IPS DF 6.9 (cell line): ENCODE results near the gene SELENOT.

Experiments used
- DNase-seq: peaks from one replicate; pipeline ENCODE4 v3.0.0-alpha.2; 2013; ENCODE audit warnings: low read depth, low spot score
- H3K27ac ChIP-seq: one replicate; pipeline ENCODE4 v1.5.1; 2013; ENCODE audit warnings: low read length, control low read depth
- H3K27me3 ChIP-seq: 2 replicates; pipeline ENCODE4 v1.6.1; 2013; ENCODE audit warnings: mild to moderate bottlenecking, low read length; ENCODE audit not compliant: control insufficient read depth, insufficient read depth
- H3K36me3 ChIP-seq: 2 replicates; pipeline ENCODE4 v1.6.1; 2013; ENCODE audit warnings: low read length; ENCODE audit not compliant: control insufficient read depth, insufficient read depth
- H3K4me1 ChIP-seq: 2 replicates; pipeline ENCODE4 v1.6.1; 2013; ENCODE audit warnings: low read length; ENCODE audit not compliant: control insufficient read depth, insufficient read depth
- H3K4me3 ChIP-seq: 2 replicates; pipeline ENCODE4 v1.5.1; 2013; ENCODE audit warnings: mild to moderate bottlenecking, low read length
- H3K9me3 ChIP-seq: 2 replicates; pipeline ENCODE4 v1.6.1; 2013; ENCODE audit warnings: low read length, inconsistent platforms; ENCODE audit not compliant: control insufficient read depth, insufficient read depth
- WGBS: extraction: QIAGEN DNeasy Blood & Tissue Kit; methylation state at CpG from one replicate; pipeline ENCODE4 v1.1.7; 2013; ENCODE audit warnings: mixed read lengths, missing lambda C conversion rate; ENCODE audit not compliant: insufficient read length, insufficient coverage; 5-methylcytosine and 5-hydroxymethylcytosine counted together

Gene SELENOT

DNA sequence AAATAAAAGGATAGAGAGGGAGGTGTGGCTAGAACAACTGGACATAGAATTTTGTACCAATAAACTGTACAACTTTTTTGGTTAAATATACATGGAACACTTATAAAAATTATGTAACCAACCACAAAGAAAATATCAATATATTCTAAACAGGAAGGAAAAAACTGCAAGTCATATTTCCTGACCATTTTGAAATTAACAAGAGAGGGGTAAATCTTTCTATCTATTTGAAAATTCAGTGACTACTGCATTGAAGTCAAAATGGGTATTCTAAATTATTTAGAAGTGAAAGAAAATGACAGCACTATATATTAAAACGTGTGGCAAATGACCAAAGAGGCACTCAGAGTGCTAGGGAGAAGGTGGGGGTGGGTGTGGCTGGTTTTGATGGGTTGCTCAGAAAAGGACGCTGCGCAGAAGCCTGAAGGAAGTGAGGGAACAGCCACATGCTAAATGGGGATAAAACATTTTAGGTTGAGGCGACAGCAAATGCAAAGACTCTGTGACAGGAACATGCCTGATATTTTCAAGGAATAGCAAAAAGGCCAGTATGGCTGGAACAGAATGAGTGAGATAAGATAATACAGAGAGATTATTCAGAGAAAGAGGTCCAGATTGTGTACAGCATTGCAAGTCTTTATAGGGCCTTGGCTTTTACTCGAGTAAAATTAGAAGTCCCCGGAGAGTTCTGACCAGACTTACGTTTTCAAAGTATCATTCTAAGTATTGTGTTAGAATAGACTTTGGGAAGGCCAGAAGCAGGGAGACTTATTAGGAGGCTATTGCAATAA is 59.5 kb downstream of the SELENOT start:
- Histone ChIP-seq H3K36me3 (no peaks in the 10 kb centered on the region), H3K9me3 (no peaks in the 10 kb centered on the region), H3K27ac (no peak overlapping the region), H3K4me3 (no peak overlapping the region), H3K4me1 (no peaks in the 10 kb centered on the region), H3K27me3 (no peaks in the 10 kb centered on the region)
- WGBS, result no CpG with 5 or more reads among the region's 7 CpGs
- DNase-seq, result no peak

DNA sequence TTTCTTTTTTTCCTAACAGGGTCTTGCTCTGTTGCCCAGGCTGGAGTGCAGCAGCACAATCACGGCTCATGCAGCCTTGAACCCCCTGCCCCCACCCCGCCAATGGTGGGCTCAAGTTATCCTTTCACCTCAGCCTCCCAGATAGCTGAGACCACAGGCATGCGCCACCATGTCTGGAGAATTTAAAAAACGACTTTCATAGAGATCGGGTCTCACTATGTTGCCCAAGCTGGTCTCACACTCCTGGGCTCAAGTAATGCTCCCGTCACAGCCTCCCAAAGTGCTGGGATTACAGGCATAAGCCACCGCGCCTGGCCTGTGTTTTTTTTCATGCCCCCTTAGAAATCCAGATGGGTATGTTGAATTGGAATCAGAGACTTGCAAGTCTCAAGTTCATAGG is 60.3 kb downstream of the SELENOT start:
- H3K27me3 ChIP-seq, result no peaks in the 10 kb centered on the region
- H3K36me3 ChIP-seq, result no peaks in the 10 kb centered on the region
- no peak overlapping the region for H3K27ac ChIP-seq
- WGBS, result no CpG with 5 or more reads among the region's 8 CpGs
- H3K4me1 ChIP-seq, result no peaks in the 10 kb centered on the region
- H3K9me3 ChIP-seq, result no peaks in the 10 kb centered on the region
- DNase-seq, result no peak
- H3K4me3 ChIP-seq, result no peak overlapping the region

DNA sequence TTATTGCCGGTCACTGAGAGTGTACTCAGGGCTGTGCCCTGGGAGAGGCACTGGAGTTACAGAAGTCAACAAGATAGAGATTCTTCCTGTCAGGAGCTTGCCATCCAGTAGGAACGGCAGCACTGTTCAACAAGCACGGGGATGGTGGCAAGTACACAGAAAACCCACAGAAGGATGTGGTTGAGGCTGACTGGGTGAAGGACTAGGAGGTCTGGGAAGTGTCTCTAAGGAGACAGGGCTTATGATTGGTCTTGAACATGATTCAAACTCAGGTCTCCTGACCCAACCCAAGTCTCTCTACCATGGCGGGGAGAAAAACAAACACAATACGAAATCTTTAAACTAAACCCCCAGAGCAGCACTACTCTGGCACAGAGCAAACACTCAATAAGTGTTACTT is 63.0 kb downstream of the SELENOT start:
- H3K36me3 ChIP-seq, result no peaks in the 10 kb centered on the region
- no peak for DNase-seq
- no CpG with 5 or more reads among the region's 5 CpGs for WGBS
- H3K9me3 ChIP-seq, result no peaks in the 10 kb centered on the region
- no peak overlapping the region for H3K27ac ChIP-seq
- H3K27me3 ChIP-seq, result no peaks in the 10 kb centered on the region
- H3K4me1 ChIP-seq, result no peaks in the 10 kb centered on the region
- H3K4me3 ChIP-seq, result no peak overlapping the region

DNA sequence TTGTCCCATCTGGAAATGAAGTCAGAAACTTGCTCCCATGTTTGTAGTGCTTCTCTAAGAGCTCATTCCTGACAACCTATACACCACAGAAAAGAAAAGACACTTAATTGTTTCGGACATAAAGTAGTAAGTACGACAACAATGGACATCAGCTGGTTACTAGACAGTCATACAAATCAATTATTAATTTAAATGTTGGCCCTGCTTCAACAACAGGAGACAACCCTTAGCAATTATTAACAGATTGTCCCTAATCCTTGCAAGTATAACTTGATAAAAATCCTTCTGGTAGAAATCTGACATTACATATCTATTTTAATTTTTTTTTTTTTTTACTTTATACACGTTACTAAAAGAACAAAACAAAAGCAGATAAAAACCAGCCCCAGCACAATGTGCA is 70.8 kb downstream of the SELENOT start:
- Histone ChIP-seq H3K4me1 (no peaks in the 10 kb centered on the region), H3K27me3 (no peaks in the 10 kb centered on the region), H3K36me3 (no peaks in the 10 kb centered on the region), H3K27ac (no peak overlapping the region), H3K4me3 (no peak overlapping the region), H3K9me3 (no peaks in the 10 kb centered on the region)
- no CpG with 5 or more reads among the region's 3 CpGs for WGBS
- no peak for DNase-seq

DNA sequence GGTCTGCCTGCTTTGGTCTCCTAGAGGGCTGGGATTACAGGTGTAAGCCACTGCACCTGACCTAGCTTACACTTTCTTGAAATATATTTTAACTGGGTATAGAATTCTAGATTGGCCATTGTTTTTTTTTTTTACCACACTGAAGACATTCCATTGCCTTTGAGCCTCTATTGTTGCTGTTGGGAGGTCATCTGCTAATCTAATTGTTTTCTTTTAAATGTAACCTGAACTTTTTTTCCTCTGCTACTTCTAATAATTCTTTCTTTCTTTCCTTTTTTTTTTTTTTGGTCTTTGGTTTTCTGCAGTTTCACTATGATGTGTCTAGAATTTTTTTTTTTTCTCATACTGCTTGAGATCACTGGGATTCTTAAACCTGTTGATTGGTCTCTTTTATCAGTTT is 72.5 kb downstream of the SELENOT start:
- DNase-seq, result no peak
- no peak overlapping the region for H3K27ac ChIP-seq
- no peaks in the 10 kb centered on the region for H3K27me3 ChIP-seq
- H3K9me3 ChIP-seq, result no peaks in the 10 kb centered on the region
- no peak overlapping the region for H3K4me3 ChIP-seq
- no peaks in the 10 kb centered on the region for H3K4me1 ChIP-seq
- H3K36me3 ChIP-seq, result no peaks in the 10 kb centered on the region
